ENCODE data around the gene RABL6. TPM values are rescaled to one million over a fixed set of nuclear protein-coding genes. Genes with fewer than 3 reads are reported as not detected.

Gene RABL6
- 63.0 to 83.9 TPM (median 80.3 TPM) in 5 replicates for total RNA-seq (2022; extraction: Qiagen RNA extraction)

GRCh38 chr9:136807281-136808074 lies at the start of gene RABL6:
Gene RABL6, plus strand, starts transcription at chr9:136807948. Its CDS starts 249 bp downstream, at chr9:136808197.

GRCh38 chr9:136764301-136764891 lies 43.4 kb upstream of the RABL6 start, which contains the start of gene LCN15:
Gene LCN15, minus strand, starts transcription at chr9:136764518. Its CDS starts 30 bp downstream, at chr9:136764488.

GRCh38 chr9:136790640-136791515 lies 16.9 kb upstream of the RABL6 start, which contains the start of gene TMEM141:
Gene TMEM141, plus strand, starts transcription at chr9:136791344. Its CDS starts 27 bp downstream, at chr9:136791371.

GRCh38 chr9:136796238-136796774 lies 11.4 kb upstream of the RABL6 start, which contains the start of gene CCDC183:
Gene CCDC183, plus strand, starts transcription at chr9:136796338. Its CDS starts 60 bp downstream, at chr9:136796398.

GRCh38 chr9:136842380-136842948 lies 34.7 kb downstream of the RABL6 start, which contains the start of gene AJM1:
Gene AJM1, plus strand, starts transcription at chr9:136842478. Its CDS starts 1,937 bp downstream, at chr9:136844415.

GRCh38 chr9:136849038-136849959 lies 41.6 kb downstream of the RABL6 start, which contains the start of gene PHPT1:
Gene PHPT1, plus strand, starts transcription at chr9:136849409. Its CDS starts 22 bp downstream, at chr9:136849431.

GRCh38 chr9:136851941-136852663 lies 44.4 kb downstream of the RABL6 start, which contains the start of gene MAMDC4:
Gene MAMDC4, plus strand, starts transcription at chr9:136852346. Its CDS starts 71 bp downstream, at chr9:136852417.

GRCh38 chr9:136885950-136886578 lies 78.3 kb downstream of the RABL6 start, which contains the start of gene TRAF2:
Gene TRAF2, plus strand, starts transcription at chr9:136886516. Its CDS starts 12,225 bp downstream, at chr9:136898741.

Other genes with a start within 250 kb of the RABL6 start
- gene EGFL7, start 145.0 kb upstream of the RABL6 start, total RNA-seq (2022; extraction: Qiagen RNA extraction): 38.6 to 58.2 TPM (median 57.2 TPM) in 5 replicates
- 71.0 to 109 TPM (median 106 TPM) in 5 replicates for gene AGPAT2, start 120.5 kb upstream of the RABL6 start, total RNA-seq (2022; extraction: Qiagen RNA extraction)
- gene DIPK1B, start 95.4 kb upstream of the RABL6 start, total RNA-seq (2022; extraction: Qiagen RNA extraction): 6.1 to 9.8 TPM (median 9.3 TPM) in 5 replicates
- gene LCN10, start 65.0 kb upstream of the RABL6 start, total RNA-seq (2022; extraction: Qiagen RNA extraction): 0.03 to 0.14 TPM in 2 of 5 replicates, not detected in the others
- not detected in 5 replicates for gene LCN6, start 59.4 kb upstream of the RABL6 start, total RNA-seq (2022; extraction: Qiagen RNA extraction)
- not detected in 5 replicates for gene LCN8, start 49.7 kb upstream of the RABL6 start, total RNA-seq (2022; extraction: Qiagen RNA extraction)
- 0.05 to 0.09 TPM (median 0.09 TPM) in 3 of 5 replicates, not detected in the others for gene LCN15, start 43.4 kb upstream of the RABL6 start, total RNA-seq (2022; extraction: Qiagen RNA extraction)
- 64.4 to 82.3 TPM (median 79.7 TPM) in 5 replicates for gene TMEM141, start 16.6 kb upstream of the RABL6 start, total RNA-seq (2022; extraction: Qiagen RNA extraction)
- gene CCDC183, start 11.6 kb upstream of the RABL6 start, total RNA-seq (2022; extraction: Qiagen RNA extraction): 0.19 to 0.38 TPM (median 0.28 TPM) in 5 replicates
- 3.7 to 4.5 TPM (median 4.1 TPM) in 5 replicates for gene AJM1, start 34.5 kb downstream of the RABL6 start, total RNA-seq (2022; extraction: Qiagen RNA extraction)
- gene PHPT1, start 41.5 kb downstream of the RABL6 start, total RNA-seq (2022; extraction: Qiagen RNA extraction): 250 to 343 TPM (median 299 TPM) in 5 replicates
- 1.5 to 4.6 TPM (median 3.8 TPM) in 5 replicates for gene MAMDC4, start 44.4 kb downstream of the RABL6 start, total RNA-seq (2022; extraction: Qiagen RNA extraction)
- 415 to 505 TPM (median 466 TPM) in 5 replicates for gene EDF1, start 58.4 kb downstream of the RABL6 start, total RNA-seq (2022; extraction: Qiagen RNA extraction)
- gene TRAF2, start 78.6 kb downstream of the RABL6 start, total RNA-seq (2022; extraction: Qiagen RNA extraction): 37.2 to 59.4 TPM (median 50.2 TPM) in 5 replicates
- gene FBXW5, start 136.8 kb downstream of the RABL6 start, total RNA-seq (2022; extraction: Qiagen RNA extraction): 65.5 to 105 TPM (median 98.0 TPM) in 5 replicates
- gene C8G, start 137.3 kb downstream of the RABL6 start, total RNA-seq (2022; extraction: Qiagen RNA extraction): 0.87 to 1.4 TPM (median 1.3 TPM) in 5 replicates
- gene LCN12, start 144.3 kb downstream of the RABL6 start, total RNA-seq (2022; extraction: Qiagen RNA extraction): 0.58 to 2.4 TPM (median 1.5 TPM) in 5 replicates
- 0.47 to 1.4 TPM (median 0.62 TPM) in 5 replicates for gene PTGDS, start 169.6 kb downstream of the RABL6 start, total RNA-seq (2022; extraction: Qiagen RNA extraction)
- gene LCNL1, start 175.0 kb downstream of the RABL6 start, total RNA-seq (2022; extraction: Qiagen RNA extraction): 0.07 to 0.24 TPM (median 0.18 TPM) in 5 replicates
- 42.6 to 85.1 TPM (median 74.1 TPM) in 5 replicates for gene PAXX, start 184.5 kb downstream of the RABL6 start, total RNA-seq (2022; extraction: Qiagen RNA extraction)
- gene CLIC3, start 188.6 kb downstream of the RABL6 start, total RNA-seq (2022; extraction: Qiagen RNA extraction): 3.2 to 7.2 TPM (median 5.6 TPM) in 5 replicates
- gene ABCA2, start 220.3 kb downstream of the RABL6 start, total RNA-seq (2022; extraction: Qiagen RNA extraction): 19.1 to 28.9 TPM (median 24.6 TPM) in 5 replicates
- gene FUT7, start 224.1 kb downstream of the RABL6 start, total RNA-seq (2022; extraction: Qiagen RNA extraction): 0.06 to 0.07 TPM (median 0.06 TPM) in 4 of 5 replicates, not detected in the other
- gene NPDC1, start 238.2 kb downstream of the RABL6 start, total RNA-seq (2022; extraction: Qiagen RNA extraction): 37.5 to 92.6 TPM (median 80.3 TPM) in 5 replicates
- 2.9 to 6.2 TPM (median 5.7 TPM) in 5 replicates for gene ENTPD2, start 246.1 kb downstream of the RABL6 start, total RNA-seq (2022; extraction: Qiagen RNA extraction)

Measured in A549 treated with AZD2906 at 1 μM for 4 hours (cell line).